NCI-H1048 (cell line): ENCODE measurements around the gene GCFC2.

Experiments used
- DNase-seq: peaks from one replicate; lab custom pipeline; 2025; lab: John Stamatoyannopoulos, UW

The GCFC2 gene

DNA sequence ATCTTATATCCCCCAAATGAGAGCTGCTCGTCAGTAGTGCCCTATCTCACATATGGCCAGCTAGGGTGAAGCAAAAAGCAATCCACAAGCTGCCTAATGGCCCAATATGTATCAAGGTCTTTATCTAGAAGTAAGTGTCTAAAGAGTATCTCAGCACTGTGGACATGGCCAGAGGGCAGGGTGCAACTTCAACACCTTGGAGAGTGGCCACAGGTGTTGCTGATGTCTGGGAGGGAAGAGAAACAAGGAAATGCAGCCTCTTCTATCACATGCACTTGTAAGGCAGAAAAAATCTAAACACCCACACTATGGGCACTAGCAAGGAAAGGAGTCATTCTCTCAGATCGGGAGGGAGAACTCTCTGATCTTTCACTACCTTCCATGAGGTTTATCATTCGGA is 87.8 kb downstream of the GCFC2 start:
- no peak for DNase-seq

GRCh38 chr2:75622500-75622899 is 88.2 kb downstream of the GCFC2 start:
- no peak for DNase-seq

DNA sequence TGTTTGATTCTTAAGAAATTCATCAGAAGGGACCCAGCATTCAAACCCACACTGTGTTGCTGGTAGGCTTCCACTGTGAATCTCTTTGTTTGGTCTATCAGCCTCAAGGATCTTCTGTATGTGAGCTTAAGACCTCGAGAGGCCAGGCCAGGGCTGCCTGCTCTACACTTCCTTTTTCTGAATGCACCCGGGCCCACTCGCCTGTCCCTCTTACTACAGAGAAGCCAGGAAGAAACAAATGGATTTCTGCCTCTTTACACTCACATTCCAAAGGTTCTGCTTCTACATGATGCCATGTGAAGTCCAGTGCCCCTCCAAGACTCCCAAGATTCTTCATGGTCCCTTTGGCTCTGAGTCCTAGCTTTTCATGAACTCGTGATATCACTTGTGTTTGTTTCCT is 89.5 kb downstream of the GCFC2 start:
- DNase-seq: no peak

DNA sequence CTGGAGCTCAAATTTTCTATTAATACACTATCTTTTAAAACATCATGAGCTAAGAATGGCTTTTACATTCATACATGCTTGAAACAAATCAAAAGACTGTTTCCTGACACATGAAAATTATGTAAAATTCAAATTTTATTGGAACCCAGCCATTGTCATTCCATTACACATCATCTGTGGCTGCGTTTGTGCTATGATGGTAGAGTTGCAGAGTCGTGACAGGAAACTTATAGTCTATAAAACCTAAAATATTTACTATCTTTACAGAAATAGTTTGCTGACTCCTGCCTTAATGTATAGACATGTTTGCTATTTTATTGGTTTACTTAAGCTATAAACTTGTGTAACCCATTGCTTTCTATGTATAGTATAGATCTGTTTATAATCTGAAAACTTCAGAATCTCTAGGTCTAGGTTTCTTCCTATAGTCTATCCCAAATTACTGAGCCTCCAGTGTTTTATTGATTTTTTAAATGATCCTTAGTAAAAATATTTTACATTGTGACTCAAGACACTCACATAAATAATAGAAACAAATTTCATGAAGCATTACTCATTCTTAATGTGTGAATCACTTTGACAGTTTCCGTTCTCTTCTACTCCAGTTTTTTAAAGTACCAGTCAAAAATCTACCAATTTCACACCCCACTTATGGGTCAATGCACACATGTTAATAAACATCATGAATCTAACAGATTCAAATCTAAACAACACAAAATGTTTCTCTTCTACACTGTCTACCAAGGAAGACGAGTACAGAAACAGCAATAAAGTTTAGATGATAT is 90.6 kb downstream of the GCFC2 start:
- no peak for DNase-seq

DNA sequence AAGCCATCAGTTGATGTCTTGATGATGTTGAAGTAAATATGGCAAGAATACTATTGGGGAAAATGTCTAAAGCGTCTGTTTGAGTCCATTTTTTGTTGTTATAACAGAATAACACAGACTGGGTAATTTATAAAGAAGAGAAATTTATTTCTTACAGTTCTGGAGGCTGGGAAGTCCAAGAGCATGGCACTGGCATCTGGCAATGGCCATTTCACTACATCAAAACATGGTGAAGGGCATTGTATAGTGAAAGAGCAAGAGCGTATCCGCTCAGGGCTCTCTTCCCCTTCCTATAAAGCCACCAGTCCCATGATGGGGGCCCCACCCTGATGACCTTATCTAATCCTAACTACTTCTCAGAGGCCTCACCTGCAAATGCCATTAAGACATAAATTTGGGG is 93.8 kb downstream of the GCFC2 start:
- no peak for DNase-seq

GRCh38 chr2:75616406-75616805 is 94.3 kb downstream of the GCFC2 start:
- no peak for DNase-seq

DNA sequence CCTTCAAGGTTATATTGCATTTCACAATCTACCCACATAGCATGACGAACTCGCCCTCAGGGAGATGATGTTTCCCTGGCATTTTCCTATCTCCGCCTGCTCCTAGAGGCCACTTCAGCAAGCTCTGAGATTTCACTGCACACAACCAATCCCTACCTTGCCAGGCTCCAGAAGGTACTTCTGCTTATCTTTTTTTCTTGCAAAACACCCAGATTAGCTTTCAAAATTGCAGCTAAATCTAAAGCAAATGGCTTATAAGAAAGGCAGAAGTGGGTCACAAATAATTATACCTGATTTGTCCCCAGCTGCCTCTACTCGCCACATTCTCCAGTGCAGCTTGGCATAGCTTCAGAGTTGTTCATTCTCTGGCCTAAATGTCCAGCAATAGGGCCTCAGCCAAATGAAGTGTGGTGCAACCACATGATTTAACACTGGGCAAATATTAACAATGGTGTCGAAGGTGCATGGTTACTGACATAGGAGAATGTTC is 96.5 kb downstream of the GCFC2 start:
- DNase-seq: no peak

DNA sequence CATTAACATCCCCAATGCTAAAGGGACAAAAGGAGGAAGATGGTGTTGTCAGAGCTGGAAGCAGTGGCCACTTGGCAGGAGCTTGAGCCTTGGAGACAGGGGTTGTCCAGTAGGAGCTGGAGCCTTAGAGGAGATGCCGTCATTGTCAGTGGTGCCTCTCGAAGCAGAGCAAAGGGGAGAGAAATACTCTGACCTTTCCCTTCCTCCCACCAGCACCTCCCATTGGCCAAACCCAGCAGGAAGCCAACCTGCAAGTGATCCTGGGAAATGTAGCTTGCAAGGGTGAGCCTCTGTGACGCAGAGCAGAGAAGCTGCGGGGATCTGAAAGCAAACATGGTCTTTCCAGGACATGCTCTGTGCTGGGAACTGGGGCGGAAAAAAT is 97.9 kb downstream of the GCFC2 start:
- DNase-seq: no peak
